NCI-H1105 (cell line): ENCODE results near the gene PAX5.

Experiments
- DNase-seq: peaks from one replicate; lab custom pipeline; 2025; lab: John Stamatoyannopoulos, UW

PAX5 gene

GRCh38 chr9:36803961-36804360 is 230.1 kb downstream of the PAX5 start:
- DNase-seq, result no peak

- DNase-seq, result no peak
Observed at GRCh38 chr9:36802201-36802920, 231.7 kb downstream of the PAX5 start.

DNA sequence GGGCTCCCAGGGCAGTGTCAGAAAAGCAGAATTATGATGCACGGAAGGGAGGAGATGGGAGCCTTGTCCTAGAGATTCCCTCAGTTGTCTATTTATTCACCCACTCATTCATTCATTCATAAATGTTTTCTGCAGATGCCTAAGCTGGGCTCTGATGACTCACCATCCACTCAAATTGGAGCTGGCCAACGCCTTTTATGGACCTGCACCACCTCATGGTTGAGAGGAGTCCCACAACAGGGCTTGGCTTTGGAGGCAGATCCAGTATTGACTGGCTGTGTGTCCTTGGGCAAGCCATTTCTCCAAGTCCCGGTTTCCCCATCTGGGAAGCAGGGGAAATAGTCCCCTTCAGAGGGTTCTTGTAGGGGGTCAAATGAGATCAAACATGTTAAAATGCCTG is 233.6 kb downstream of the PAX5 start:
- DNase-seq, result no peak

GRCh38 chr9:36798350-36799065 is 235.6 kb downstream of the PAX5 start:
- DNase-seq, result no peak

DNA sequence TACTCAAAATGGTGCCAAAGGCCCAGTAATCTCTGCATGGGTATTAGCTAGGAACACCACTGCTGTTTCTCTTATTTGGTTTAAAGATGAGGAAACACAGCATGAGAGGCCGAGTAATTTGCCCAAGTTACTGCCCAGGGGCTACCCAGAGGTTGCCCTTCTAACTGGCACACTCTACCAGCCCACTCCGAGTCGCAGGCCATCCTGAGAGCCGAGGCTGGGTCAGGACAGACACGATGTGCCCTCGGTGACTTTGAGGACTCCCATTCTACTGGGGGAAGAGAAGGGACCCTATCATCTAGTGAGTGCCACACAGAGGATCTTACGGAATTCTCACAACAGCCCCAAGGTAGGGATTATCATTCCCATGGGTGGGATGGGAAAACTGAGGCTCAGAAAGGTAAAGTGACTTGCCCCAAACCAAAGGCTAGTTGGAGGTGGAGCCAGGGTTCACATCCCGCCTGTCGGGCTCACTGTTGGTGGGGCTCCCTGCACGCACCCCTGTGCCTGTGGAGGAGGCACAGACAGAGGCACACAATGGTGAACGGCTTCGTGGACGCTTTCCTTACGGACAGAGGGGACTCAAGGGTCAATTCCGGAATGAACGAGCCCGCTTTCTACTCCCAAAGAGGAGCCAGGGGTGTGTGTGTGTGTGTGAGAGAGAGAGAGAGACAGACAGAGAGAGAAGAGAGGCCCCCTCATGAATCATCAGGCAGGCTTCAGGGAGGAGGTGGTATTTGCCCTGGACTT is 236.4 kb downstream of the PAX5 start:
- DNase-seq, result no peak

DNA sequence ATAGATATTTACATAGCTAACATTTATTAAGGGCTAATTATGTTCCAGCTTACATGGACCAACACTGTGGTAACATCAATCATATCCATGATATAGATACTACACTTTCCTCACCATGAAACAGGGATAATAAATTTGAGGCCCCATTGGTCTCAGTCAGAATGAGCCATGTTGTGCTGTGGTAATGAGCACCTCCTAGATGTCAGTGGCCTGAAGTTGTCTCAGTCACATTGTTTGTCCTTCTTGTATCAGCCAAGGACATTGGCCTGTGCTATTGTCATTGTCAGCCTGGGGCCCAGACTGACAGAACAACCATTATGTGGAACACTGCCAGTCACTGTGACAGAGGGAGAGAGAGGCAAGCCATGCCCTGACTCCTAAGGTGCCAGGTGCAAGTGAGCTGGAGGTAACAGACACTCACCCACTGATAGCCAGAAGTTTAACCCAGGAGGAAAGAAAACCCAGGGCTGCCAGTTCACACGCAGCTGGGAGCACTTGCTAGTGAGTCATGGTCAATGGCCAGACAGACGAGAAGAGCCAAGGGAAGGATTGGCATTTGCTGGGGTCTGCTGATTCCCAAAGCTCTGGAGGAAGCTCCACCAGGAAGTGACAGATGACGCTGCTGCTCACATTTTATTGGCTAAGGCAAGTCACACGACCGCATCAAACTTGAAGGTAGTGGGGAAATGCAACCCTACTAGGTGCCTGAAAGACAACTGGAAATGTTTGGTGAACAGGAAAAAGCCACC is 237.2 kb downstream of the PAX5 start:
- DNase-seq, result no peak

DNA sequence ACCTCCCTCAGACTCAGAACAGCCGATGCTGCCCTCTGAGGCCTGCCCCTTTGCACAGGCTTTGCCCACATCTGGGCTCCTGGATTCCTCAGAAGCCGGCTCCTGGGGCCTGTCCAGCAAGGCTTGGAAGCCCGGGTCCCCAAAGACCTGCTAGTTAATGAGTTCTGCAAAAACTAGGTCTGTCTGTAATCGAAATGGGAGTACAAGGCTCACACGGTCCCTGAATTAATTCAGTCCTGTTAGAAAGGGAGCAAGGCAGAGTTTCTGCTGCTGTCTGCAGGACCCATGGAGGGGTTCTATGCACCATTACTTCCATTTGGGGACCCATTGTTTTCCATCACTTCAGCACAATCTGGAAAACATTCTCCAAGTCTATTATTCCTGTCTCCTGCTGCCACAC is 239.6 kb downstream of the PAX5 start:
- DNase-seq, result no peak

GRCh38 chr9:36793277-36793676 is 240.8 kb downstream of the PAX5 start:
- no peak for DNase-seq

DNA sequence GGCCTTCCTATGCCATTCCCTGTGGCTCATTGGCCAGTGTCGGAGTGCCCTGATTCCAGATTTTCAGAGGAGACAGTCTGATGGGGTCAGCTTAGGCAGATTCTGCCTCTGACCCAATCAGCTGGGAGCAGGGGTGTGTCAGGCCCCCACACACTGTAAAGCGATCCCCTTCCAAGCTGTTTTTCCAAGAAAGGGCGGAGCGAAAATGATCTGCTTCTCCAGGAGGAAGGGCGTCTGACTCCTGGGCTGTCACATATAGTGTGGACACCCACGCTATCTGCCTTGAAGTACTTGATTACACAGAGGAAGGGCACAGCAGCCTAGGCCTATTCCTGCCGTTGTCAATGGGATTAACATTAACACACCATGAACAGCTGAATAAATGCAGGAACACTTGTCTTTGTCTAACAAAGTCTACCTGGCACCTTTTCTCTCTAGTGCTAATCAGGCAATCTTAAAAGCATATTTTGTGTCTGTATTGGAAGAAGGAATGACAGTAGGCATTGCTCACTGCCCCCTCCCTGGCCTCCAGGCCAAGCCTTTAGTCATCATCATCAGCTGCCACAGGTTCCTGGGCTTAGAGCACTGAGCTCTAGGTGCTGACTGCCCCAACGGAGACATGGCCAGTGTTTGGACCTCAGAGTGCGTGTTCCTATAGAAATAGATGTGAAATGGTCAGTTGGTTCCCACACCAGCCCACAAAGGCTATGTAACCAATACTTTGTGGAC is 242.7 kb downstream of the PAX5 start:
- DNase-seq, result no peak

DNA sequence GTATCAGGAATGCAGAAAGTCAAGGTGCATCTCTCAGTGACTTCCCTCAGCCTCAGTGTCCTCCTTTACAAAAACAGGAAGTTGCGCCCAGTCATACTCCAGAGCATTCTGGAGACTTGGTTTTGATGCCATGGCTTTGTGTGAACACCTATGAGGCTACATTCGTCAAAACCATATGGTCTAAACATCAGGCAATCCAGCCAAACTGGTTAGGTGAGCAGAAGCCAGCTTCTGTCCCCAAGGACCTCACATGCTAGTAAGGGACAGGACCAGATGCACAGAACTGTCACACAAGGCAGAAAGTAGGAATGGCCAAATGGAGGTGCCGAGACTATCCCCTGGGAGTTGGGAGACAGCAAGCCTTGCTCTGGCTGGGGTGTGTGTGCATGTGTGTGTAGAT is 244.2 kb downstream of the PAX5 start:
- no peak for DNase-seq

DNA sequence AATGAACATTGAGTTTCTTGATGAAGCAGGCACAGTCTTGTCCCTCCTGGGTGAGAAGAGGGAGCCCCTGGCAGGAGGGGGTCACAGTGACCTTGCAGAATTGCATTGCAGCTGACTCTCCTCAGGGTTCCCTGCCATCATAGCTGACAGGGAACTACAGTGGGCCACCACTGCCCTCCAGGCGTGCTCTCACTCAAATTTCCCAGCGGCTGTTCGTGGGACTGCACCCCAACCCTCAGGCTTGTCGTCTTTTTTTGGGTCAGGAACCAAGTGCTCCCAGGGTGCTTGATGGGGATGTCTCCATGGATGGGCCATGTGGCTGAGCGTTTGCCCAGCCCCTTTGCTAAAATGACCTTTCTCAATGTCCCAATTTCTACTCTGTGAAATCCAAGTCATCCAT is 245.5 kb downstream of the PAX5 start:
- DNase-seq, result no peak

- DNase-seq, result no peak
Observed at GRCh38 chr9:36787709-36788108, 246.4 kb downstream of the PAX5 start.
